ENCODE data around the gene VWA5A. TPM values are rescaled to one million over a fixed set of nuclear protein-coding genes. Genes with fewer than 3 reads are reported as not detected.
"Not testable (repeated sequence)": the region's sequence is repeated elsewhere in the genome, so short reads cannot be mapped to it uniquely, and the experiment has no call there.

VWA5A gene
- total RNA-seq, 1 donor from 2014 or later: 19.7 TPM

- DNase-seq (ENCODE audit: low spot score): no peak
These were observed 24.3 kb upstream of the VWA5A start for GRCh38 chr11:124090996-124091395.

GRCh38 chr11:124093330-124093729, 21.9 kb upstream of the VWA5A start:
- peak; percentile 61 for DNase-seq (ENCODE audit: low spot score)

DNA sequence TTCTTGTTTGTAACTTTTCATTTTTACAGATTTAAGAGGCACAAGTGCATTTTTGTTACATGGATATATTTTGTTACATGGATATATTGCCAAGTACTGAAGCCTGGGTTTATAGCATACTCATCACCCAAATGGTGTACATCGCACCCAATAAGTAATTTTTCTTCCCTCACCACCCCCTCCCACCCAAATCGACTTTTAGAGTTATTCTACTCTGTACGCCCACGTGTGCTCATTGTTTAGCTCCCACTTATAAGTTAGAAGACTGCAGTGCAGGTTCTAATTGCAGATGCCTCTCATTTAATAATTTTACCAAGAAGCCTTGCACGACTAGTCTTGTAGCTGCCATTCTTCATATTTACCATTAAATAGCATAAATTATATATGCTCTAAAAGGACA, 20.5 kb upstream of the VWA5A start:
- DNase-seq (ENCODE audit: low spot score): no peak

DNA sequence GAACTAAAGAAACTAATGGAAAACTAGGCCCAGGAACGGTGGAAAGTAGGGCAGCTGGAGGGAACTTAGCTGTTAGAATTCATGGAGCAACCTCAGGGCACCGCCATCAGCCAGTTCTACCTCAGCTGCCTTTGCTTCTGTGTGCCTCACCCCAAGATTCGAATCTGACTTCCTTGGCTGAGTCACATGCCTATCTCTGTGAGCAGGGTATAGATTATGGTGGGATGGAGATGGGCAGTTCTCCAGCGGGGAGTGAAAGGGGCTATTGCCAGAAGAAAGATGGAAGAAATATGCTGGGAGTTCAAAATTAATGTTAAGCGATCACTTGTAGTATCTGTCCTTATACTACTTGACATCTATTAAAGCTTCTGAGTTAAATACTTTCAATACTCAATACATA, 18.9 kb upstream of the VWA5A start:
- no peak for DNase-seq (ENCODE audit: low spot score)

DNA sequence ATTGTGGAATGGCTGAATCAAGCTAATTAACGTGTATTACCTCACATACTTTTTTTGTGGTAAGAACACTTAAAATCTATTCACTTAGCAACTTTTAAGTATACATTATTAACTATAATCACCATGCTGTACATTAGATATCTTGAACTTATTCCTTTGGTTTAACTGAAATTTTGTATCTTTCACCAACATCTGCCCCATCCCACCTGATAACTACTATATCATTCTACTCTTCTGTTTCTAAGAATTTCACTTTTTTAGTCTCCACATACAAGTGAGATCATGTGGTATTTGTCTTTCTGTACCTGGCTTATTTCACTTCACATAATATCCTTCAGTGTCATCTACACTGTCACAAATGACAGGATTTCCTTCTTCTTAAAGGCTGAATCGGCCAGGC, 17.1 kb upstream of the VWA5A start:
- DNase-seq (ENCODE audit: low spot score): no peak

- no peak for DNase-seq (ENCODE audit: low spot score)
These were observed 13.5 kb upstream of the VWA5A start for GRCh38 chr11:124101737-124102136.

DNA sequence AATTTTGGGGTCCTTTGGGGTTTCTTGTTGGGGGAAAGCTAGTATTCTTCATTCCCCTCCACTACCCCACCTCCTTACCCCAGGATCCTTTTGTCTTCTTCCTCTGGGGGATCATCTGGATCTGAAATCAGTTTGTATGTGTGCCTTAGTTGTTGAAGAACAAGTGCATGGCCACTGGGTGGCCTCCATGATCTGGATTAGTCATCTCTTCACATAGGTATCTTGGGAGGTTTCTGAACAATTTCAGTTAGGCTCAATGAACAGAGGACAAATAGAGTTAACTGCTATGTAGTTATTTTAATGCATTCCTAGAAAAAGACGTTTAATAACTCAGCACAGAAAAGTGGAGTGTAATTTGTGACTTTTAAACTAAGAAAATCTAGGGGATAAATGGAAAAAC, 7.1 kb upstream of the VWA5A start:
- peak; percentile 18 for DNase-seq (ENCODE audit: low spot score)

DNA sequence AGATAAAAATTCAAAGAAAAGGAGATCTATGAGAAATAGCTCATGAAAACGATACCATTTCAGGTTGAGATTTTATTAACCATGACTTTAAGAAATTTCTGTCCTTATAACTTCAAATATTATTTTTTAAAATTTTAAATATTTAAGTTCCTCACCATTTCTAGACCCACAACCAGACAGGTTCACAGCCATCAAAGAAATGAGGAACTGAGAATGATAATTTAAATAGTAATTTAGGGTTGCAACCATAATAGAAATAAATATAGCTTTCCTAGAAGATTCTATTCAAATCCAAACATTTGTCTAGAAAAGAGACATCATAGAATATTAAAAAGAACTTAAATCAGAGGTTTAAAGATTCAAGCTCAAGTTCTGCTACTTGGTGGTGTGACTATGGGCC, 5.9 kb upstream of the VWA5A start:
- no peak for DNase-seq (ENCODE audit: low spot score)

DNA sequence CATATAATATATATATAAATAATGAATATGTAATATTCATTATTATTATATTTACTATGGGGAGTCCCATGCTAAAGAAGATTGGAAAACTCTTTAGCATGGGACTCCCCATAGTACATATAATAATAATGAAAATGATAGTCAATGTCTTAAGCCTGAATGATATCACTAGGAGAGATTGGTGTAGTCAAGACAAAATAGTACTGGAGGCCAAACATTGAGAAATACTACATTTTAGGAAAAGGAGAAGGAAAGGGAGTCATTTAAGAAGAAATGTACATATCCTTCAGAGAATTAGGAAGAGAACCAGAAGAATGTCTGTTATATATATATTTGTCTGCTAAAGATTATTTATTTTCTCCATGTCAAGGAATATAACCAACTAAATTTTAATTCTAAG, 5.0 kb upstream of the VWA5A start:
- DNase-seq (ENCODE audit: low spot score): no peak

DNA sequence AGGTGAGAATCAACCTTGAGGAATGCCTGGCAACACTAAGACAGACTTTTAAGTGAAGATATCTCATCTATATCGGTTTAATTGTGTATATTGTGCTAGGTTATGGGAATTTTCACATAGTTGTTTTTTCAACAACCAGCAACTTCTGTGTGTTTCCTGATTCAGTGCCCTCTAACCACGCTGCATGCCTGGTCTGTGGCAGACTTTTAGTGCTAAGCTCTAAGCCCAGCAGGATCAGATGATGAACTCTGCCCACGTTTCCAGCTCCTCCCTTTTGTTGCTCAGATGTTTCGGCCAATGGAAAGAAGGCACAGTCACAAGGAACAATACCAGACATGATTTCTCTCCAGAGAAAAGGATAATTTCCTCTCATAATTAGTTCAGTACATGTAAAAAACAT, 1.4 kb upstream of the VWA5A start:
- DNase-seq (ENCODE audit: low spot score): peak; percentile 52

DNA sequence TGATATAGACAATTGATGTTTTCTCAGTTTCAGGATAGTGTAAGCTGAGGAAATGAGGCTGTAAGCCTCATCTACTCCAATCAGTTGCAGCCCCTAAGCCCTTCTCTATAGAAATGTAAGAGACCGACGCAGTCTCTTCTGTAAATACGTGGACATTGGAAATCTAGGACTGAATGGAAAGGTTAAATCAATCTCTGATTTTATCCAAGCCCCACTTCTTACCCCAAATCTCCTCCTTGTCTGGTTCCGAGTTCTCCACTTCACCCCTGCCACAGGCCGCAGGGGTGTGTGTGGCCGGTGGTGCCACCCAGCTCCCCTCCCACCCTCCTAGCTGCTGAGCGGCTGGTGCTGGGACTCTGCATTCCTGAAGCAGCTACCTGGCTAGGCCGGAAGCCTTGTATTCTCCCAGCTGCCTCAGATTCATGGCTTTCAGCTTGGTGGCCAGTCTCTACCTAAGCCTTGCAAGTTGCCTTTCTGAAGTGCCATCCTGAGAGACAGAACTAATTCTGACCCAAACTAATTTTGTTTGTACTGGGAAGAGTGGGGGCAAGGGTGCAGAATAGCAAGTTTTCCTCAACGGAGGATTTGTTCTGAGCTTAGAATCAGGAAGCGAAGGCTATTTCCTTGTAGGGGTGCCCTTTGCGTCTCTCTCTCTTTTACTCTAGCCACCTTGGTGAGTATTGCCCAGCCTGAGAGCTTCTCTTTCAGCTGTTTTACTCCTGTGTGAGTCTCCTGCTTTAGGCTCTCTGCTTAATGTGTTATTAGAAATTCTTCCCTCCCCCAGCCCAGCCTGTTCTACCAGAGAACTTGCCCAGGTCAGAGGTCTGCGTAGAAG, 749 bp downstream of the VWA5A start:
- peak; percentile 28 for DNase-seq (ENCODE audit: low spot score)

DNA sequence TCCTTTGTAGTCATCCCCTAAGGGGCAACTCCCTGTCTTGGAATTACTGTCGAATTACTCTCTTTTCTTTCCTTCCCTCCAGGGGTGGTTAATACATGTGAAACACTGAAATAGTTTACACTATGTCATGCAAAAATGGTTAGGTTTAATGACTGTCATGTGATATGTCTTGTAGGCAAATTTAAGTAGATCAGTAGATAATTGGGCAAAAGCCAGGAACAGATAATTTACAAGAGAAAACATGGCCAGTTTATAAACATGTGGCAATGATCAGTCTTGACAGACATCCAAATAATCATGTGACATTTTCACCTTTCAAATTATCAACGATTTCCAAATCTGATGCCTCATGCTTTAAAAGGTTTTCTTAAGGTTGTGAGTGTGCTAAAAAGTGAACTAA, 3.9 kb downstream of the VWA5A start:
- no peak for DNase-seq (ENCODE audit: low spot score)

- DNase-seq (ENCODE audit: low spot score): no peak
These were observed 5.6 kb downstream of the VWA5A start for GRCh38 chr11:124120891-124121290.

- no peak for DNase-seq (ENCODE audit: low spot score)
These were observed 6.9 kb downstream of the VWA5A start for GRCh38 chr11:124122123-124122522.

GRCh38 chr11:124123622-124124021, 8.4 kb downstream of the VWA5A start:
- DNase-seq (ENCODE audit: low spot score): no peak

DNA sequence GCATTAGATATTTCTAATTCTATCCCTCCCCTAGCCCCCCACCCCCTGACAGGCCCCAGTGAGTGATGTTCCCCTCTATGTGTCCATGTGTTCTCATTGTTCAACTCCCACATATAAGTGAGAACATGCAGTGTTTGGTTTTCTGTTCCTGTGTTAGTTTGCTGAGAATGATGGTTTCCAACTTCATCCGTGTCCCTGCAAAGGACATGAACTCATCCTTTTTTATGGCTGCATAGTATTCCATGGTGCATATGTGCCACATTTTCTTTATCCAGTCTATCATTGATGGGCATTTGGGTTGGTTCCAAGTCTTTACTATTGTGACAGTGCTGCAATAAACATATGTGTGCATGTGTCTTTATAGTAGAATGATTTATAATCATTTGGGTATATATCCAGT, 11.9 kb downstream of the VWA5A start:
- DNase-seq (ENCODE audit: low spot score): not testable (repeated sequence)

GRCh38 chr11:124143034-124143433, 27.8 kb downstream of the VWA5A start:
- DNase-seq (ENCODE audit: low spot score): no peak

GRCh38 chr11:124147951-124148350, 32.7 kb downstream of the VWA5A start:
- DNase-seq (ENCODE audit: low spot score): no peak

GRCh38 chr11:124150684-124151083, 35.4 kb downstream of the VWA5A start:
- no peak for DNase-seq (ENCODE audit: low spot score)

DNA sequence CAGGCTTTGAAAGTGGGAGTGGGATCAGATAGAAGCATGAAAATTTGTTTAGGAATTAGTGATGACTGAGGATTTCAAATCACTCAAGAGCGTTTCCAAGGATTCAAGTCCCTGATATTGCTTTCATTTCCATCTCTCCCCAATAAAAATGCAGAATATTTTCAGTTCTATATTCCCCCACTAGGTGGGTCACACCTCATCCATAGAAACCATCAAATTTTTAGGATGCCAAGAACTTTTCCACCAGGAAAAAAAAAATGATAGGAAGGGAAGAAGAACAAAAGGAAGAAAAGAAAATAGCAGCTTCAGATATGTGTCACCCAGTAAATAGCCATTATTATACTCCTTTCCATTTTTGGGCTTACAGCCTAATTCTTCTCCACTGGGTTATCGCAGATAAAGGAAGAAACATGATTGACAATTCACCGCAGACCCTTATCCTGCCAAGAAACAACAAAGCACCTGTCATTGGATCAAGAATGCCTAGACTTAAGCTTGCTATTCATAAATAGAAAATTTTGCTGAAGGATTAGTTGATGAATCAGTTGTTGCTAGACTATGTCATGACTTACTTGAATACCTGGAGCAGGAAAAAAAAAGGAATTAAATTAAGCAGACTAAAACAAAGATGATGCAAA, 37.6 kb downstream of the VWA5A start:
- DNase-seq (ENCODE audit: low spot score): no peak

DNA sequence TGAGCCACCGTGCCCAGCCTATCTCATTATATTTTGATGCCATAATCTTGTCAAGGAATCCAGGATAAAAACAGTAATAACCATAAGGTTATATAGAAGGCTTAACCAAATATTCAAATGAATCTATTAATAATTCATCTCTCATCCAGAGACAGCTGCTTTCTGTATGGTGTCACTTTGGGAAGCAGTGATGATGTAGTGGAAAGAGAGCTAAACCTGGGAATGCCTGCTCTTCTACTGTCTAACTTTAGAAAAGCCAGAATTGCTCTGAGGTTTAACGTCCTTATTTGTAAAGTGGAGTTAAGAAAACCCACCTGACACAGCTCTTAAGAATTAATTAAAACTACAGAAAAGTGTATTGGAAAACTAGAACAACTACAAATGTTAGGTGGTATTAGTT, 38.6 kb downstream of the VWA5A start:
- no peak for DNase-seq (ENCODE audit: low spot score)

GRCh38 chr11:124159481-124159880, 44.2 kb downstream of the VWA5A start:
- DNase-seq (ENCODE audit: low spot score): no peak

DNA sequence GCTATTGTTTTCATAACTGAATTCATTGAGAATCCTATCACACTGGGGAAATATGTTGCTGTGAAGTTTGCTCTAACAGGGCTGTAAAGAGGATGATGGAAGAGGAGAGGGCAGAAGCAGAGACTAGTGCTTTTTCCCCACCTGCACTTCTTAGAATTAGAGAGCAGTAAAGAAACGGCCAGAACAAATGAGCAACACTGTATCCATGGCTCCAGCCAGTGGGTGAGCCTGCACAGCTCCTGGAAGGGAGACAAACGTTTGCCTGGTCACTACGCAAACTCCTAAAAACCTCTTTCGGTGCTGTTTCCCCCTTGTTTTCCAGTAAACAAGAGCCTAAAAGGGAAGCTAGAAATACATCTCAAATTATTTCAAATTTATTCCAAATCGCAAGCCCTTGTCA, 45.7 kb downstream of the VWA5A start:
- no peak for DNase-seq (ENCODE audit: low spot score)

Measured in umbilical cord (tissue), 2 donors.